PFSK-1 (cell line): ENCODE data around the gene SLC6A11.

Experiments used
- POLR2AphosphoS5 ChIP-seq: IDR thresholded peaks from 2 replicates; pipeline ENCODE4 v1.6.1; 2012; ENCODE audit warnings: low read depth, mild to moderate bottlenecking, control low read depth, low read length, moderate library complexity
- REST ChIP-seq, 2 experiments: IDR thresholded peaks; 2 replicates each; pipeline versions ENCODE4 v1.6.1 to v1.8.0; 2011 to 2012; ENCODE audit warnings: low read depth in 2 of 2, low read length in 2 of 2, control low read depth in 1 of 2, inconsistent platforms in 1 of 2, mild to moderate bottlenecking in 1 of 2, moderate library complexity in 1 of 2; ENCODE audit not compliant: insufficient read depth in 1 of 2
- SIN3A ChIP-seq: IDR thresholded peaks from 2 replicates; pipeline ENCODE4 v1.6.1; 2012; ENCODE audit warnings: mild to moderate bottlenecking, low read length, moderate library complexity, borderline replicate concordance; ENCODE audit not compliant: insufficient read depth
- TAF1 ChIP-seq: IDR thresholded peaks from 2 replicates; pipeline ENCODE4 v1.6.1; 2012; ENCODE audit warnings: low read length, control low read depth, borderline replicate concordance; ENCODE audit not compliant: insufficient read depth

- no peak for TF ChIP-seq TAF1
- TF ChIP-seq REST (IDR thresholded peaks at IDR 0.05; ENCODE audit: insufficient read depth in 1 of 2, low read depth in 2 of 2, low read length in 2 of 2): no peak
- TF ChIP-seq SIN3A: no peak
- no peak for TF ChIP-seq POLR2AphosphoS5
Observed at GRCh38 chr3:10804183-10804648, 11.8 kb upstream of the SLC6A11 start.
